ENCODE measurements around the gene VSTM4. TPM values are rescaled to one million over a fixed set of nuclear protein-coding genes. Genes with fewer than 3 reads are reported as not detected.

The VSTM4 gene
- total and polyA plus RNA-seq, 9 of the 15 experiments (the other 6 are each of a cell fraction or from before 2014, with no cell fraction given): 1.0 to 7.9 (median 3.0) TPM

DNA sequence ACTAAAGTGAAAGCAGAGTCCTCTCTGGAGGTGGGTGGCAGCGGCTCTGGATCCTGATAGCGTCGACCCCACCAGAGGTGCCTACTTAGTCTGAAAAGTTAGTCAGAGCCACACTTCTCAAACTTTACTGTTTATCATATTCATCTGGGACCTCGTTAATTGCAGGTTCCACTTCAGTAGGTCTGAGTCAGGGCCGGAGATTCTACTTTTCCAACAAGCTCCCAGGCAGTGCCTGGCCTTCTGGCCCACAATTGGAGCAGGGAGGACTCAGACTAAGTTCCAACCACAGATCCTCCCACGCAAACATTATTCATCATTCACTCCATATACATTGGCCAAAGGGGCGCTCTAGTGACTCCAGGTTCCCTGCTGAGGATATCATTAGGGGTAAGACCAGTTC lies 78.1 kb downstream of the VSTM4 start (continued):
- TF ChIP-seq MAZ (CRISPR knock-in tag; conservative IDR thresholded peaks at IDR 0.05 in 1 of 2, IDR thresholded peaks at IDR 0.05 in 1 of 2) (0 out of 4 replicates have a peak, but pooled peaks of 1 of the 2 experiments have one; percentile 32), ZNF263 (CRISPR knock-in tag; IDR thresholded peaks at IDR 0.05; ENCODE audit: borderline replicate concordance) (peak; percentile 87), DPF2 (IDR thresholded peaks at IDR 0.05) (peak; percentile 77), EP300 (IDR thresholded peaks at IDR 0.05; ENCODE audit: low read length) (0 out of 2 replicates have a peak, but pooled peaks have one; percentile 13), SRF (CRISPR knock-in tag; IDR thresholded peaks at IDR 0.05) (peak in 1 of 2 experiments; percentile 40; a peak in 1 of 4 replicates)
- TF ChIP-seq, protein P1, sequence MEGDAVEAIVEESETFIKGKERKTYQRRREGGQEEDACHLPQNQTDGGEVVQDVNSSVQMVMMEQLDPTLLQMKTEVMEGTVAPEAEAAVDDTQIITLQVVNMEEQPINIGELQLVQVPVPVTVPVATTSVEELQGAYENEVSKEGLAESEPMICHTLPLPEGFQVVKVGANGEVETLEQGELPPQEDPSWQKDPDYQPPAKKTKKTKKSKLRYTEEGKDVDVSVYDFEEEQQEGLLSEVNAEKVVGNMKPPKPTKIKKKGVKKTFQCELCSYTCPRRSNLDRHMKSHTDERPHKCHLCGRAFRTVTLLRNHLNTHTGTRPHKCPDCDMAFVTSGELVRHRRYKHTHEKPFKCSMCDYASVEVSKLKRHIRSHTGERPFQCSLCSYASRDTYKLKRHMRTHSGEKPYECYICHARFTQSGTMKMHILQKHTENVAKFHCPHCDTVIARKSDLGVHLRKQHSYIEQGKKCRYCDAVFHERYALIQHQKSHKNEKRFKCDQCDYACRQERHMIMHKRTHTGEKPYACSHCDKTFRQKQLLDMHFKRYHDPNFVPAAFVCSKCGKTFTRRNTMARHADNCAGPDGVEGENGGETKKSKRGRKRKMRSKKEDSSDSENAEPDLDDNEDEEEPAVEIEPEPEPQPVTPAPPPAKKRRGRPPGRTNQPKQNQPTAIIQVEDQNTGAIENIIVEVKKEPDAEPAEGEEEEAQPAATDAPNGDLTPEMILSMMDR (IDR thresholded peaks at IDR 0.05 in 2 of 3, conservative IDR thresholded peaks at IDR 0.05 in 1 of 3; ENCODE audit: insufficient read depth in 2 of 3, low read depth in 1 of 3, low read length in 3 of 3): peak in 2 of 3 experiments; percentile 11 to 24; a peak in 1 of 6 replicates
- TF ChIP-seq, protein P2, sequence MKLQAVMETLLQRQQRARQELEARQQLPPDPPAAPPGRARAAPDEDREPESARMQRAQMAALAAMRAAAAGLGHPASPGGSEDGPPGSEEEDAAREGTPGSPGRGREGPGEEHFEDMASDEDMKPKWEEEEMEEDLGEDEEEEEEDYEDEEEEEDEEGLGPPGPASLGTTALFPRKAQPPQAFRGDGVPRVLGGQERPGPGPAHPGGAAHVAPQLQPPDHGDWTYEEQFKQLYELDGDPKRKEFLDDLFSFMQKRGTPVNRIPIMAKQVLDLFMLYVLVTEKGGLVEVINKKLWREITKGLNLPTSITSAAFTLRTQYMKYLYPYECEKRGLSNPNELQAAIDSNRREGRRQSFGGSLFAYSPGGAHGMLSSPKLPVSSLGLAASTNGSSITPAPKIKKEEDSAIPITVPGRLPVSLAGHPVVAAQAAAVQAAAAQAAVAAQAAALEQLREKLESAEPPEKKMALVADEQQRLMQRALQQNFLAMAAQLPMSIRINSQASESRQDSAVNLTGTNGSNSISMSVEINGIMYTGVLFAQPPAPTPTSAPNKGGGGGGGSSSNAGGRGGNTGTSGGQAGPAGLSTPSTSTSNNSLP (IDR thresholded peaks at IDR 0.05; ENCODE audit: borderline replicate concordance, low read depth, low read length): 0 out of 2 replicates have a peak, but pooled peaks have one; percentile 39
